GM12891 (cell line): ENCODE data around the gene SMCO4.
A peak's percentile ranks its signal among the peaks of the same experiment; 100 is the strongest.

Experiments used
- DNase-seq: peaks from one replicate; pipeline ENCODE4 v3.0.0; 2011; ENCODE audit warnings: low spot score; ENCODE audit not compliant: insufficient read length
- FAIRE-seq: peaks from 2 replicates; lab custom pipeline; 2011; peaks lifted over from hg19 to GRCh38; lab: Jason Lieb, UNC
- PAX5 ChIP-seq: IDR thresholded peaks from 2 replicates; pipeline ENCODE4 v1.6.1; 2011; ENCODE audit warnings: low read length, moderate library complexity, mild to moderate bottlenecking; ENCODE audit not compliant: insufficient read depth, severe bottlenecking
- POLR2A ChIP-seq: IDR thresholded peaks from 2 replicates; pipeline ENCODE4 v1.6.1; 2011; ENCODE audit warnings: low read depth, low read length, control low read depth
- POLR2AphosphoS5 ChIP-seq: IDR thresholded peaks from 2 replicates; pipeline ENCODE4 v1.6.1; 2011; ENCODE audit warnings: low read depth, low read length, control low read depth
- POU2F2 ChIP-seq: IDR thresholded peaks from 2 replicates; pipeline ENCODE4 v1.6.1; 2011; ENCODE audit warnings: low read depth, mild to moderate bottlenecking, control low read depth, low read length, moderate library complexity
- SPI1 ChIP-seq: IDR thresholded peaks from 2 replicates; pipeline ENCODE4 v1.6.1; 2011; ENCODE audit warnings: low read depth, low read length, control low read depth
- TAF1 ChIP-seq: IDR thresholded peaks from 2 replicates; pipeline ENCODE4 v1.6.1; 2011; ENCODE audit warnings: low read depth, low read length, control low read depth

Gene SMCO4

DNA sequence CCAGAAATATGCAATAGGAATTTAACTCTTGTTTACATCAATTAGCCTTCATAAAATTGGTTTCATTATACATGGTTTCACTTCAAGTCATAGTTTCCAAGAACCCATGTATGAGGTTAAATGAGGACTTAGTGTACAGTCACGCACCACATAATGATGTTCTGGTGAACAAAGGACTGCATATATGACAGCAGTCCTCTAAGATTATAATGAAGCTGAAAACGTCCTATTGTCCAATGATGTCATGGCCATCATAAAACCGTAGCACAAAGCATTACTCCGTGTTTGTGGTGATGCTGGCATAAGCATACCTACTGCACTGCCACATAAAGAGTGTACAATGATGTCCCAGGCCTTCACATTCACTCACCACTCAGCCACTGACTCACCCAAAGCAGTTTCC is 31.1 kb downstream of the SMCO4 start:
- FAIRE-seq: peak; percentile 91
- TF ChIP-seq POLR2AphosphoS5 (no peak), POLR2A (no peak), PAX5 (no peak), POU2F2 (no peak), SPI1 (no peak), TAF1 (no peak)

DNA sequence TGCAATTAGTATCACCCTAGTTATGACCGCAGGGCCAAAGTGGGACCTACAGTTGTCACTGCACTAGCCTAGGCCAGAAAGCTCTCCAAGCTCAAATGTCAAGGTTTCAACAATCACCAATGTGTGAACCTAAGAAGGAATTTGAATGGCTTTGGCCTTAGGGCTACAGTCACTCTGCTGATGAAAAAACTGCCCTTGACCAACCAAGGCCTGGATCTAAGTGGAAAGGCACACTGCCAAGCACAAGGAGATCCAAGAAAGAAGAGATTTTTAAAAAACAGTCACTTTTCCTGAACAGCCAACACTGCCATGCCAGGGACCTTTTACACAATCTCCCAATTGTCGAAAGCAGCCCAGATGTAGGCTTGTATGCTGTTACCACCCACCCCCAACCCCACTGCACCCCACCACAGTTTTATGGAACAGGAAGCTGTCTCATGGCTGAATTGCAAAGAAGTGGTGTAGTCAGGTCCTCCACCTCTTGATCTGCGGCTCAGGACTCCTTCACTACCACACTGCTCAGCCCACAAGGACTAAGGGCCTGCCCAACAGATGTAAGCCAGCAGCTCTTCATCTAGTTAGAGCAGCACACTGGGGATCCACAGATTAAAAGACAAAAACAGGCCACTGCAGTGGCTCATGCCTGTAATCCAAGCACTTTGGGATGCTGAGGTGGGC is 32.9 kb downstream of the SMCO4 start:
- DNase-seq (no peak), FAIRE-seq (peak; percentile 35)
- no peak for TF ChIP-seq POLR2A
- TF ChIP-seq SPI1: no peak
- no peak for TF ChIP-seq TAF1
- TF ChIP-seq POU2F2: no peak
- no peak for TF ChIP-seq POLR2AphosphoS5
- no peak for TF ChIP-seq PAX5

More for the DNA sequence above, 31.1 kb downstream of the SMCO4 start:
- DNase-seq: no peak

DNA sequence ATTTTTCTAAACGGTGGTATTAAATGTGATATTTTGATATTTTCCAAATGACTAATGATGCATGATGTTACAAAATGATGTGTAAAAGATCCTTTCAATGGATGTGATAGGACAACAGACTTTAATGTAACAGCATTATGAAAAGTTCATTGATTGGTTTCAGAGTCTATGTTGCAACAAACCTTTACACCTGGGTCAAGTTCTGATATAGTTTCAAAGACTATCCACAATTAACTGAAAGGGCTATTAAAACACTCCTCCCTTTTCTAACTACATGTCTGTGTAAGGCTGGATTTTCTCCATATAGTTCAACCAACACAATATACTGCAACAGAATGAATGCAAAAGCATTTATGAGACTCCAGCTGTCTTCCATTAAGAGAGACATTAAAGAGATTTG is 35.7 kb downstream of the SMCO4 start:
- TF ChIP-seq SPI1 (no peak), POU2F2 (no peak), POLR2A (no peak), TAF1 (no peak), POLR2AphosphoS5 (no peak), PAX5 (no peak)
- DNase-seq (no peak), FAIRE-seq (no peak)

DNA sequence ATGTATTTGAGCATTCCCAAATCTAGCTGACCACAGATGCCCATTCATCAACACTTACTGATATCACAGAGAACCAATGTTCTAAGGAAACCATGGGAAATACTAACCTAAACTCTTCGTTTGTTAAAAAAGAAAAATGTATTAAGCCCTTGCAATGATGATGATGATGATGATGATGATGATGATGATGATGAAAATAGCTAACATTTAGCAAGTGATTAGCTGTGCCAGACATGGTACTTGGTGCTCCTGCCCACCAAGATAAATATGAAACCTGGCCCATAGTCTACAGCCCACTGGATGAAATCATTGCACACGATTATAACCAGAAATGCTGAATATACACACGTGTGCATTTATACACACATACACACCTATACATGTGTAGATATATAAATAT is 37.5 kb downstream of the SMCO4 start:
- DNase-seq (no peak), FAIRE-seq (no peak)
- no peak for TF ChIP-seq POLR2A
- no peak for TF ChIP-seq PAX5
- TF ChIP-seq TAF1: no peak
- TF ChIP-seq SPI1: no peak
- no peak for TF ChIP-seq POLR2AphosphoS5
- no peak for TF ChIP-seq POU2F2

DNA sequence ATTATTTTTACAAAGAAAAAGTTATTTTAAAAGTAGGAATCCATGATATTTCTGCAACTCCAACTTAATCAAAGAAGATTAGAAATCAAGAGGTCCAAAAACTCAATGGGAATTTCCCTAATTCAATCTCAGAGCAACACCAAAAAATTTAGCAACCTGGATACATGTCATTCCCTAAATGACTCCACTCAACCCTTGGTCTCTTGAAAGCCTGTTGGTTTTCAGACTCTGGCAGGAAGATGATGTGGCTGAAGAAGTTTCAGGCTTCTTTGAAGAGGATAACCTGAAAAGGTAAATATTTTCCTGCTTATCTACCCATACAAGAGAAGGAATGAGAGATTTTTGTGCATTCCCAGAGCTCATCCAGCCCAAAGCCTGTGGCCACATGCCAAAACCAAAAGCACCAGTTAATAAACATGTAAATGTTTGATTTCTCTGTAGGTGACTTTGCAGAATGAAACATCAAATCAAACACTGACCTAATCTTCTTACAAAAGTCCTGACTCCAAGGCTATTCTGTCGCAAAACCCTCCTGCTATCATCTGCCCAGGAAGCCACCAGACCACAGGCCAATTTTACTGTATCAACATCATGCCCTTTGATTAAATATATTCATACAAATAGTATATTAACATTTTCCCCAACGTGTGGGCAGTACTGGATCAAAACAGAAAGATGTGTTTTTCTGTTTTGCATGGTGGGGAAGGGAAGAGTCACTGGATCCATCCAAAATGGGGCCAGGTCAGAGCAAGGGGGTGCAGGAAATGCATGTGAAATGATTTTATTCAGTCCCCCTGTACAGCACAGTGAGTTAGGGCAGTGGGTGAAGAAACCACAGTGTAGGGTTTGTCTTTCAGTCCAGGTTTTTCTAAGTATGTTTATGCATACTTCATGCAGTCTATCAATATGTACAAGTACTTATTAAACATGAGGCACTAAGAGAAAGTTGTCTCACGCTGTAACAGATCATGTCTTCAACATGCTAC is 38.8 kb downstream of the SMCO4 start:
- peak; percentile 35 for FAIRE-seq
- TF ChIP-seq POLR2A (no peak), PAX5 (no peak), POLR2AphosphoS5 (no peak), TAF1 (no peak), SPI1 (no peak), POU2F2 (no peak)
- DNase-seq: no peak

DNA sequence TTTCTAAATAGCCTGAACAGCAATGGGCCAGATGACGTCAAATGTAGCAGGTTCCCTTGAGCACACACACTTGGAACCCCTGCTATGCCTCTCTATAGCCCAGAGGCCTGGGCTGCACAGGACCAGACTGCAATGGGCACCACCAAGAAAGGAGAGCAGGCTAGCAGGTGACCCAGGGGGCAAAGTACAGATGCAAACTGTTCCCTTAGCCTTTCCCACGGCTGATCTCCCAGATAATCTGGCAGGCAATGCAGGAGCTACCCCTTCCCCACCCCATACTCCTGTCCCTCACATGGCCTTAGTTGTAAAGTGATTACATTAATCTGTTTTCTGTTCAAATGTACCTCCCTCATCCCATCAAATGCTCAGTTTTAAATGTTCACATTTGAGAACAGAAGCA is 41.3 kb downstream of the SMCO4 start:
- FAIRE-seq (no peak), DNase-seq (no peak)
- TF ChIP-seq POU2F2 (no peak), TAF1 (no peak), POLR2AphosphoS5 (no peak), POLR2A (no peak), SPI1 (no peak), PAX5 (no peak)

DNA sequence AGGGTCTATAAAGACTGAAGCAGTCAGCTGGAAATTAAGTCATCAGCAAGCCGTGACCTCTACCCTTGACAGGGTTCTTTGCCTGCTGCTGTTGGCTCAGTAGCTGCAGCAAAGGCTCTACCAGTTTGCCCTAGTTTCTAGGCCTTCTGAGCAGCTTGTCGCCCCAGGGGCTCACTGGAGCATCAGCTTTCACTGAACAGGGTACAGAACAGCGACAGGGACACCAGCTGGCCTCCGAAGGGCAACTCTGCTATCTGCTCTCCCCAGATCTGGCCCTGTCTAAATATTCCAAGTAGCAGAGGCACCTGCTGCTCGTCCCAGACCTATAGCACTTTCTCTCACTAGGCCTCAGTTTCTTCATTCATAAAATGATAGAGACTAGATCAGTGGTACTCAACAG is 42.4 kb downstream of the SMCO4 start:
- FAIRE-seq: no peak
- no peak for TF ChIP-seq POLR2AphosphoS5
- TF ChIP-seq SPI1: no peak
- TF ChIP-seq TAF1: no peak
- no peak for TF ChIP-seq POU2F2
- no peak for TF ChIP-seq PAX5
- TF ChIP-seq POLR2A: no peak
- DNase-seq: no peak

DNA sequence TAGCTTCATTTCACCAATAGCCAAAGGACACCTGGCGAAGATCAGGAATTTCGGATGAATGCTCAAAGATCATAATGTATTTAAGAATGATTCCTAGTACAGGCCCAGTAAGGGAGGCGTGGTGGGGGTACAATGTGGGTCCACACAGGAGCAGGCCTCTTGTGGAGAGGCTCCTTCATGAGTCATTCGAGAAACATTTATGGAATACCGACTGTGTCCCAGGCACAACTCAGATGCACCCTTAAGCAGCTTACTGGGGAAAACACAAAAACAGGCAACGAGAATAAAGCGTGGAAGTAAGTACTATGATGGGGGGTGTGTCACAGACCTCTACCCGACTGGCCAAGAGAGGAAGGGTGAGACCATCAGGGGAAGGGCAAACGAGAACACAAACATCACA is 44.5 kb downstream of the SMCO4 start:
- FAIRE-seq: no peak
- TF ChIP-seq TAF1 (no peak), POLR2A (no peak), SPI1 (no peak), POU2F2 (no peak), POLR2AphosphoS5 (no peak), PAX5 (no peak)
- no peak for DNase-seq

DNA sequence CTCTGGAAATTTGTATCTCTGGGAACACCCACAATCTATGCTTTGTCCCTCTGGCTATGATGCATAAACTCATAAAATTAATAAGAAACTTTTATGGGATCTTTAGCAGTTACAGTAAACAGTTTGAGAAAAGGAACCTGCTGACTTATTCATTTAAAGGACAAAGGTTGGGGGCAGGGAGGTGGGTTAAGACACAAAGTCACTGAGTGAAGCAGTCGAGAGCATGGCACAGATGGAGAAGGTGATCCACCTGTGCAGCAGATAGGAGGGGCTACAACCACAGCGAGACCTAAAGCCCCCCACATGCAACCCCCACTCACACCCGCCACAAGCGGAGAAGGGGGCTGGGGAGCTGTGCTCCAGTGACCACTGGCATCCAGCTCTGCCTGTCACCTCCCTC is 45.0 kb downstream of the SMCO4 start:
- no peak for FAIRE-seq
- DNase-seq: no peak
- TF ChIP-seq POU2F2: no peak
- no peak for TF ChIP-seq SPI1
- TF ChIP-seq TAF1: no peak
- no peak for TF ChIP-seq POLR2AphosphoS5
- TF ChIP-seq PAX5: no peak
- TF ChIP-seq POLR2A: no peak
